Natural killer cell (primary cell): ENCODE data around the gene CLCN6. TPM values are rescaled to one million over a fixed set of nuclear protein-coding genes. Genes with fewer than 3 reads are reported as not detected.

Experiments
- ATAC-seq, 3 donors: fragments of 150-1000 bp in 2 of 3; fragments of 200-7000 bp in 1 of 3; cut with Tn5 transposase; 1 replicate in 1 of 3; 2 replicates in 2 of 3; pipeline ENCODE4 v1.10.0; 2021; ENCODE audit warnings: mild to moderate bottlenecking in 2 of 3, moderate library complexity in 2 of 3
- DNase-seq, 2 donors: peaks; one replicate each; pipeline versions ENCODE4 v3.0.0 to v3.0.0-alpha.2; 2013 to 2021; ENCODE audit warnings: mixed read lengths in 1 of 2
- H3K27ac ChIP-seq: one replicate; pipeline ENCODE4 v1.5.1; 2013; ENCODE audit warnings: mild to moderate bottlenecking, low read length
- H3K27me3 ChIP-seq: one replicate; pipeline ENCODE4 v1.6.1; 2013; ENCODE audit warnings: low read length; ENCODE audit not compliant: control insufficient read depth, insufficient read depth
- H3K36me3 ChIP-seq: one replicate; pipeline ENCODE4 v1.6.1; 2013; ENCODE audit warnings: low read length; ENCODE audit not compliant: control insufficient read depth, insufficient read depth
- H3K4me1 ChIP-seq: one replicate; pipeline ENCODE4 v1.6.1; 2013; ENCODE audit warnings: low read length; ENCODE audit not compliant: control insufficient read depth, insufficient read depth
- H3K4me3 ChIP-seq: one replicate; pipeline ENCODE4 v1.5.1; 2013; ENCODE audit warnings: low read length
- H3K9me3 ChIP-seq: one replicate; pipeline ENCODE4 v1.6.1; 2013; ENCODE audit warnings: low read length; ENCODE audit not compliant: control insufficient read depth, insufficient read depth
- H3K27ac Mint-ChIP-seq, 2 donors: one replicate each; pipeline ENCODE4 v1.8.0; 2022; ENCODE audit warnings: mild to moderate bottlenecking in 2 of 2, mixed read lengths in 2 of 2, moderate library complexity in 1 of 2
- H3K27me3 Mint-ChIP-seq, 2 donors: one replicate each; pipeline ENCODE4 v1.8.0; 2022; ENCODE audit warnings: low read depth in 2 of 2, mixed read lengths in 2 of 2
- H3K36me3 Mint-ChIP-seq: one replicate; pipeline ENCODE4 v1.8.0; 2022; ENCODE audit warnings: mixed read lengths
- H3K4me1 Mint-ChIP-seq, 2 donors: one replicate each; pipeline ENCODE4 v1.8.0; 2022; ENCODE audit warnings: mixed read lengths in 2 of 2
- H3K4me3 Mint-ChIP-seq: one replicate; pipeline ENCODE4 v1.8.0; 2022; ENCODE audit warnings: mild to moderate bottlenecking, moderate library complexity, mixed read lengths
- H3K9me3 Mint-ChIP-seq, 2 donors: one replicate each; pipeline ENCODE4 v1.8.0; 2022; ENCODE audit warnings: mixed read lengths in 2 of 2
- WGBS: methylation state at CpG from one replicate; pipeline ENCODE4 v1.1.7; 2013; ENCODE audit warnings: missing lambda C conversion rate; ENCODE audit not compliant: insufficient coverage; 5-methylcytosine and 5-hydroxymethylcytosine counted together
- intact Hi-C: fragments of 100-400 bp; cut with micrococcal nuclease; formaldehyde crosslinking; loops from one replicate; pipeline ENCODE4 v1.14.2; 2022
- total RNA-seq, 4 donors: library from RNA; stranded (reverse); fragments of 120-200 nt in 1 of 4; gene quantifications; one replicate each; pipeline versions ENCODE4 v1.2.3 to v1.2.4, GENCODE V29; 2013 to 2022
- TF ChIP-seq, protein P1 (sequence below): fragments of 200-600 bp; IDR thresholded peaks from one replicate; pipeline ENCODE4 v1.8.0; 2022; ENCODE audit warnings: antibody characterized with exemption

The CLCN6 gene
- total RNA-seq, 3 donors from 2014 or later (not counting 1 experiment from before 2014, with no cell fraction given) = 21.4 to 28.6 (median 25.6) TPM

DNA sequence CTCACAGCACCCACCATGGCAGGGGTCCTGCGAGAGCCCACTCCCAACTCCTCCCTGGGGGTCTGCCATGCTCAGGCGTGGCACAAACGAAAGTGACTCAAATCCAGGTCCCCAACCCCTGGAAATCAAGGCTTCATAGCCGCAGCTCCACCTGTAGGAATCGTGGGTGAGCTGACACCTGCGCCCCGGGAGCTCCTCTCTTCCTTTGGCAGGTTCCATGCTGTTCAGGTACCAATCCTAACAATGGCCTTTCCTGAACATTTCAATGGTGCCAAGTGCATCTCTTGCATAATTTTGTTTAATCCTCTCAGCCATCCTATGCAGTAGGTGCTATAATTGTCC lies 81.6 kb downstream of the CLCN6 start:
- H3K4me3 ChIP-seq = no peak overlapping the region
- Mint-ChIP-seq H3K4me3 (no peak overlapping the region), H3K27ac (no peak overlapping the region), H3K27me3 (no peaks in the 10 kb centered on the region), H3K36me3 (no peaks in the 10 kb centered on the region), H3K9me3 (no peaks in the 10 kb centered on the region), H3K4me1 (peaks cover 0 to 5% of the 10 kb centered on the region in 2 donors)
- H3K27me3 ChIP-seq = no peaks in the 10 kb centered on the region
- no peaks in the 10 kb centered on the region for H3K9me3 ChIP-seq
- intact Hi-C loops = no loop called here
- H3K36me3 ChIP-seq = no peaks in the 10 kb centered on the region
- H3K27ac ChIP-seq = no peak overlapping the region
- no peak for DNase-seq
- no peaks in the 10 kb centered on the region for H3K4me1 ChIP-seq
- 85% methylated on average over 7 of the region's 7 CpGs for WGBS
- no peak for ATAC-seq
- TF ChIP-seq, protein P1, sequence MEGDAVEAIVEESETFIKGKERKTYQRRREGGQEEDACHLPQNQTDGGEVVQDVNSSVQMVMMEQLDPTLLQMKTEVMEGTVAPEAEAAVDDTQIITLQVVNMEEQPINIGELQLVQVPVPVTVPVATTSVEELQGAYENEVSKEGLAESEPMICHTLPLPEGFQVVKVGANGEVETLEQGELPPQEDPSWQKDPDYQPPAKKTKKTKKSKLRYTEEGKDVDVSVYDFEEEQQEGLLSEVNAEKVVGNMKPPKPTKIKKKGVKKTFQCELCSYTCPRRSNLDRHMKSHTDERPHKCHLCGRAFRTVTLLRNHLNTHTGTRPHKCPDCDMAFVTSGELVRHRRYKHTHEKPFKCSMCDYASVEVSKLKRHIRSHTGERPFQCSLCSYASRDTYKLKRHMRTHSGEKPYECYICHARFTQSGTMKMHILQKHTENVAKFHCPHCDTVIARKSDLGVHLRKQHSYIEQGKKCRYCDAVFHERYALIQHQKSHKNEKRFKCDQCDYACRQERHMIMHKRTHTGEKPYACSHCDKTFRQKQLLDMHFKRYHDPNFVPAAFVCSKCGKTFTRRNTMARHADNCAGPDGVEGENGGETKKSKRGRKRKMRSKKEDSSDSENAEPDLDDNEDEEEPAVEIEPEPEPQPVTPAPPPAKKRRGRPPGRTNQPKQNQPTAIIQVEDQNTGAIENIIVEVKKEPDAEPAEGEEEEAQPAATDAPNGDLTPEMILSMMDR = no peak

DNA sequence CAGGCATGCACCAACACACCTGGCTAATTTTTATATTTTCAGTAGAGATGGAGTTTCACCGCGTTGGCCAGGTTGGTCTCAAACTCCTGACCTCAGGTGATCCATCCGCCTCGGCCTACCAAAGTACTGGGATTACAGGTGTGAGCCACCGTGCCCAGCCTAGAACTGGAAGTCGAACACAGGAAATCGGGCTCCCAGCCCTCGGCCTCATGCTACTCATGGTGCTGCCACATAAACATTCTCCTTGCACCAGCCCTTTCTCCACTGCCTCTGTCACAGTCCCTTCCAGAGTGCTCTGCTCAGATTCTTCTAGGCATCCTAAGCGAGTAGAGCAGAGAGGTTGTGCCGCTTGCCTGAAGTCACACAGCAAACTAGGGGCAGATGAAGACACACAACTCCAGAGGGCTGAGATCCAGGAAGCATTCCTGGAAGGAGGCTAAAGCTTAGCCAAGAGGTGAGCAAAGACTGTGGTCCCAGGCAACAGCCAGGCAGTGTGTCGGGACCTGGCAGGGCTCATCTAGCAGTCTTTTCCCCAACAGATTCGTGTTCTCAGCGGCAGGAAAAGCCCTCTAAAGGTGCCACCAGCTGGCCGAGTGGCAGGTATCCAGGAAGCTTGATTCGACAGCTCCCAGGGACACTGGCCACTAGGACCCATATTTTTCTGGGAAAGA lies 82.3 kb downstream of the CLCN6 start:
- Histone ChIP-seq H3K4me3 (no peak overlapping the region), H3K27ac (no peak overlapping the region), H3K4me1 (no peaks in the 10 kb centered on the region), H3K36me3 (no peaks in the 10 kb centered on the region), H3K9me3 (no peaks in the 10 kb centered on the region), H3K27me3 (no peaks in the 10 kb centered on the region)
- no peak for ATAC-seq
- Mint-ChIP-seq H3K9me3 (no peaks in the 10 kb centered on the region), H3K27ac (no peak overlapping the region), H3K4me3 (no peak overlapping the region), H3K36me3 (no peaks in the 10 kb centered on the region), H3K27me3 (no peaks in the 10 kb centered on the region), H3K4me1 (no peaks in the 10 kb centered on the region)
- intact Hi-C loops = no loop called here
- 86% methylated on average over 15 of the region's 15 CpGs for WGBS
- DNase-seq = no peak
- TF ChIP-seq, protein P1 = no peak

DNA sequence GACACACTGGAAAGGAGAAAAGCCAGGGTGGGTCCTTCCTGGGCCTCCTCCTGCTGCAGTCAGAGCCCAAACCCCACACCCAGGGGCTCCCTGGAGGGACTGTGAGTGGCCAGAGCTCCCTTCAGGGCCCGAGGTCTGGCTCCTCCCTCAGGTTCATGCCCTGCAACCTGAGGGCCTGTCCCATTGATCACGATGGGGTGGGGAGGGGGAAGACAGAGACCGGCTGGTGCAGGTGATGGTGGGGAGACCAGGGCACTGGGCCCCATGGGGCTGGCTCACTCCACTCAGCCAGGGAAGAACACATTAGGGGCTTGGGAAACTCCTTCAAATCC lies 82.9 kb downstream of the CLCN6 start:
- Mint-ChIP-seq H3K4me1 (peaks cover 0 to 2% of the 10 kb centered on the region in 2 donors), H3K27me3 (peaks cover 0 to under 1% of the 10 kb centered on the region in 2 donors)

More for the DNA sequence above, 82.9 kb downstream of the CLCN6 start:
- Histone ChIP-seq H3K36me3 (no peaks in the 10 kb centered on the region), H3K9me3 (no peaks in the 10 kb centered on the region), H3K4me1 (no peaks in the 10 kb centered on the region), H3K27me3 (no peaks in the 10 kb centered on the region), H3K4me3 (no peak overlapping the region), H3K27ac (no peak overlapping the region)
- 52% methylated on average over 2 of the region's 3 CpGs for WGBS
- no peak for ATAC-seq
- no peak for DNase-seq
- Mint-ChIP-seq H3K27ac (no peak overlapping the region), H3K36me3 (no peaks in the 10 kb centered on the region), H3K4me3 (no peak overlapping the region), H3K9me3 (no peaks in the 10 kb centered on the region)
- TF ChIP-seq, protein P1 = no peak
- intact Hi-C loops = no loop called here
